ENCODE measurements around the gene GPHN. TPM values are rescaled to one million over a fixed set of nuclear protein-coding genes. Genes with fewer than 3 reads are reported as not detected.

GPHN gene
- total and polyA plus RNA-seq, 4 experiments from 2014 or later, result 9.0 to 18.8 (median 14.9) TPM

DNA sequence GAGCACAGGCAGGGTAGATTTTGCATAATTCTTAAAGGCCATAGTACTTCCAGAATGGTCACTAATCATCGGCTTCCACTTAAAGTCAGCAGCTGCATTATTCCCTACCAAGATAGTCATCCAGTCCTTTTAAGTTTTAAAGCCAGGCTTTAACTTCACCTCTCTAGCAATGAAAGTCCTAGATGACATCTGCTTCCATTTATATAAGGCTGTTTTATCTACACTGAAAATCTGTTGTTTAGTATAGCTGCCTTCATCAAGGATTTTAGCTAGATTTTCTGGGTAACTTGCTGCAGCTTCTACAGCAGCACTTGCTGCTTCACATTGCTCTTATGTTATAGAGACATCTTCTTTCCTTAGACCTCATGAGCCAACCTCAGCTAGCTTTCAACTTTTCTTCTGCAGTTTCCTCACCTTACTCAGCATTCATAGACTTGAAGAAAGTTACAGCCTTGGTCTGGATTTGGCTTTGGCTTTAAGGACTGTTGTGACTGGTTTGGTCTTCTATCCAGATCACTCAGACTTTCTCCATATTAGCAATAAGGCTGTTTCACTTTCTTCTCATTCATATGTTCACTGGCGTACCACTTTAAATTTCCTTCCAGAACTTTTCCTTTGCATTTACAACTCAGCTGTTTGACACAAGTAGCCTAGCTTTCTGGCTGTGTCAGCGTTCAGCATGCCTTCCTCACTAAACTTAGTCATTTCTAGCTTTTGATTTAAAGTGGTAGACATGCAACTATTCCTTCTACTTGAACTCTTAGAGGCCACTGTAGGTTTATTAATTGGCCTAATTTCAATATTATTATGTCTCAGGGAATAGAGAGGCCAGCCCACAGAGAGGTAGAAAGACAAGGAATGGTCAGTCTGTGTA, 471.4 kb downstream of the GPHN start:
- no peaks in the 10 kb centered on the region for H3K9me3 ChIP-seq (ENCODE audit: control insufficient read depth in 1 of 2, low read length in 2 of 2)
- H3K9me3 Mint-ChIP-seq, result no peaks in the 10 kb centered on the region

GRCh38 chr14:66982247-66982646, 474.3 kb downstream of the GPHN start:
- H3K9me3 Mint-ChIP-seq, result no peaks in the 10 kb centered on the region
- no peaks in the 10 kb centered on the region for H3K4me1 Mint-ChIP-seq
- H3K27ac ChIP-seq (ENCODE audit: low read depth, low read length), result no peak overlapping the region
- H3K36me3 ChIP-seq (ENCODE audit: insufficient read depth, low read length), result no peaks in the 10 kb centered on the region
- H3K27me3 Mint-ChIP-seq, result no peaks in the 10 kb centered on the region
- POLR2A ChIA-PET (ENCODE audit: partially characterized antibody), result no interaction called here
- H3K36me3 Mint-ChIP-seq, result peaks cover 9 to 22% of the 10 kb centered on the region in 2 donors
- no peak for DNase-seq
- intact Hi-C loops (cut with micrococcal nuclease), result no loop called here
- H3K4me3 ChIP-seq (ENCODE audit: low read length in 2 of 2), result no peak overlapping the region
- no peaks in the 10 kb centered on the region for H3K27me3 ChIP-seq (ENCODE audit: insufficient read depth, low read length)
- CTCF ChIA-PET (ENCODE audit: partially characterized antibody), result interaction anchor here (1.6 kb wide), 1 partner anchor 31 kb away, joined by 3 read pairs; no protein-coding TSS in a partner anchor
- H3K4me3 Mint-ChIP-seq, result no peak overlapping the region
- H3K9me3 ChIP-seq (ENCODE audit: control insufficient read depth in 1 of 2, low read length in 2 of 2), result no peaks in the 10 kb centered on the region
- no peak overlapping the region for H3K27ac Mint-ChIP-seq
- H3K4me1 ChIP-seq (ENCODE audit: insufficient read depth, low read length), result no peaks in the 10 kb centered on the region

More for the DNA sequence above, 471.4 kb downstream of the GPHN start:
- Mint-ChIP-seq H3K27ac (peak overlapping the region in 2 of 7 donors; percentile 0 to 32), H3K36me3 (peaks cover 3 to 4% of the 10 kb centered on the region in 2 donors), H3K27me3 (no peaks in the 10 kb centered on the region), H3K4me3 (no peak overlapping the region), H3K4me1 (no peaks in the 10 kb centered on the region)
- no peak overlapping the region for H3K4me3 ChIP-seq (ENCODE audit: low read length in 2 of 2)
- ChIA-PET POLR2A (ENCODE audit: partially characterized antibody) (no interaction called here), CTCF (ENCODE audit: partially characterized antibody) (interaction anchor here (0.6 kb wide), 1 partner anchor 81 kb away, joined by 3 read pairs; no protein-coding TSS in a partner anchor)
- DNase-seq, result no peak
- H3K27me3 ChIP-seq (ENCODE audit: insufficient read depth, low read length), result no peaks in the 10 kb centered on the region
- H3K4me1 ChIP-seq (ENCODE audit: insufficient read depth, low read length), result no peaks in the 10 kb centered on the region
- H3K36me3 ChIP-seq (ENCODE audit: insufficient read depth, low read length), result no peaks in the 10 kb centered on the region
- intact Hi-C loops (cut with micrococcal nuclease), result no loop called here
- H3K27ac ChIP-seq (ENCODE audit: low read depth, low read length), result no peak overlapping the region

DNA sequence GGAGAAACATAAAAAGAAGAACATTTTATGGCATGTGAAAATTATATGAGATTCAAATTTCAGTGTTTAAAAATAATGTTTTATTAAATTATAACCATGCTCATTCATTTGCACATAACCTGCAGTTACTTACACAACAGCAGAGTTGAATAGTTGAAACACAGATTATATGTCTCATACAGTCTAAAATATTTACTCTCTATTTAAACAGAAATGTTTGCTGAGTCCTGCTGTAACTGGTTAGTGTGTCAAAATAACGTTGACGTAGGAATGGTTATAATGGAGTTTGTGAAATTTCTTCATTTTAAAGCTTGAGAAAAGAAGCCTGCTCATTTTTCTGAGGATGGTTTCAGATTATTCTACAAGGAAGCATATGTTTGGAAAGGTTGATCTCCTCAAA, 484.8 kb downstream of the GPHN start:
- no peak overlapping the region for H3K27ac ChIP-seq (ENCODE audit: low read depth, low read length)
- no peaks in the 10 kb centered on the region for H3K9me3 ChIP-seq (ENCODE audit: control insufficient read depth in 1 of 2, low read length in 2 of 2)
- DNase-seq, result no peak
- Mint-ChIP-seq H3K27me3 (no peaks in the 10 kb centered on the region), H3K9me3 (no peaks in the 10 kb centered on the region), H3K4me1 (no peaks in the 10 kb centered on the region), H3K36me3 (peaks cover 9 to 35% of the 10 kb centered on the region in 2 donors), H3K27ac (no peak overlapping the region), H3K4me3 (no peak overlapping the region)
- ChIA-PET POLR2A (ENCODE audit: partially characterized antibody) (no interaction called here), CTCF (ENCODE audit: partially characterized antibody) (no interaction called here)
- no peaks in the 10 kb centered on the region for H3K27me3 ChIP-seq (ENCODE audit: insufficient read depth, low read length)
- H3K4me1 ChIP-seq (ENCODE audit: insufficient read depth, low read length), result no peaks in the 10 kb centered on the region
- no peaks in the 10 kb centered on the region for H3K36me3 ChIP-seq (ENCODE audit: insufficient read depth, low read length)
- no peak overlapping the region for H3K4me3 ChIP-seq (ENCODE audit: low read length in 2 of 2)
- intact Hi-C loops (cut with micrococcal nuclease), result no loop called here

DNA sequence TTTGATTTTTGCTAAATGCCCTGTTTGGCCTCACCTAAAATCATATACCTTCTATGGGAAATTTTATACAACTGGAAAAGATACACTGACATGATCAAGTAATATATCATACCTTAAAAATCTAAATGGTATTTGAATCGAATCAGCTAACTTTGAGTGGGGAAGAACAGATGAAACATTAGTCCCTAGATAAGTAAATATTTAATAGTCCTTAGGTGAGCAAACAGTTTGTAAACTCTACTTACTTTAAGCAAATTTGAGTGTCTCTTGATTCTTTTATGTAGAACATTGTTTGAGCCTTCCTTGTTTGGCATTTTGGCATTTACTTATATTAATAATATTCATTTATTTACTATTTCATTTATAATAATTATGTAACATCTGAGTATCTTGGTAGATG, 485.6 kb downstream of the GPHN start:
- intact Hi-C loops (cut with micrococcal nuclease), result no loop called here
- POLR2A ChIA-PET (ENCODE audit: partially characterized antibody), result no interaction called here
- CTCF ChIA-PET (ENCODE audit: partially characterized antibody), result no interaction called here
- H3K27me3 Mint-ChIP-seq, result no peaks in the 10 kb centered on the region
- H3K4me1 ChIP-seq (ENCODE audit: insufficient read depth, low read length), result no peaks in the 10 kb centered on the region
- no peak for DNase-seq
- H3K27ac Mint-ChIP-seq, result no peak overlapping the region
- H3K36me3 ChIP-seq (ENCODE audit: insufficient read depth, low read length), result no peaks in the 10 kb centered on the region
- peaks cover 5 to 31% of the 10 kb centered on the region in 2 donors for H3K36me3 Mint-ChIP-seq
- no peak overlapping the region for H3K4me3 ChIP-seq (ENCODE audit: low read length in 2 of 2)
- no peaks in the 10 kb centered on the region for H3K9me3 ChIP-seq (ENCODE audit: control insufficient read depth in 1 of 2, low read length in 2 of 2)
- no peak overlapping the region for H3K27ac ChIP-seq (ENCODE audit: low read depth, low read length)
- no peaks in the 10 kb centered on the region for H3K4me1 Mint-ChIP-seq
- no peaks in the 10 kb centered on the region for H3K27me3 ChIP-seq (ENCODE audit: insufficient read depth, low read length)
- no peak overlapping the region for H3K4me3 Mint-ChIP-seq
- H3K9me3 Mint-ChIP-seq, result no peaks in the 10 kb centered on the region

GRCh38 chr14:66998013-66998412, 490.1 kb downstream of the GPHN start:
- Mint-ChIP-seq H3K36me3 (peaks cover 2 to 16% of the 10 kb centered on the region in 2 donors), H3K27ac (no peak overlapping the region), H3K4me3 (no peak overlapping the region), H3K9me3 (no peaks in the 10 kb centered on the region), H3K4me1 (no peaks in the 10 kb centered on the region), H3K27me3 (no peaks in the 10 kb centered on the region)
- no peaks in the 10 kb centered on the region for H3K27me3 ChIP-seq (ENCODE audit: insufficient read depth, low read length)
- no peak overlapping the region for H3K27ac ChIP-seq (ENCODE audit: low read depth, low read length)
- H3K4me1 ChIP-seq (ENCODE audit: insufficient read depth, low read length), result no peaks in the 10 kb centered on the region
- ChIA-PET CTCF (ENCODE audit: partially characterized antibody) (no interaction called here), POLR2A (ENCODE audit: partially characterized antibody) (no interaction called here)
- no peak for DNase-seq
- no peaks in the 10 kb centered on the region for H3K36me3 ChIP-seq (ENCODE audit: insufficient read depth, low read length)
- H3K4me3 ChIP-seq (ENCODE audit: low read length in 2 of 2), result no peak overlapping the region
- intact Hi-C loops (cut with micrococcal nuclease), result no loop called here
- H3K9me3 ChIP-seq (ENCODE audit: control insufficient read depth in 1 of 2, low read length in 2 of 2), result no peaks in the 10 kb centered on the region

DNA sequence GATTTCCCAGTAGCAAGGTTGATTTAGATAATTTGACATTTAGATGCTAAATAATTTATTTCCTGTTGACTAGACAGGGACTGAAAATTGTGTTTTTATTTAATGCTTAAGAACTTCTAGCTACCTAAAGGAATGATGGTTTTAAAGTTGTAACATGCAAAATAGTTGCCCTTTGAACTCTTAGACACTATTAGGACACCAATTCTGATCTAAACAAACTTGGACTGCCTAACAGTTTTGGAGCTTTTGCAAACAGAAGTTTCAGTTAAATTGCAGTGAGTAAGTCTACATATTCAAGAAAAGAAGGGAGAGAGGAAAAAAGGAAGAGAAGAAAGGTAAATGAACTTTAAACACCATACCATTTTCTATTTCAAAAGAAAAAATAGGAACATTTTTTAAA, 492.0 kb downstream of the GPHN start:
- ChIA-PET POLR2A (ENCODE audit: partially characterized antibody) (no interaction called here), CTCF (ENCODE audit: partially characterized antibody) (no interaction called here)
- Histone ChIP-seq H3K4me1 (ENCODE audit: insufficient read depth, low read length) (no peaks in the 10 kb centered on the region), H3K27me3 (ENCODE audit: insufficient read depth, low read length) (no peaks in the 10 kb centered on the region), H3K36me3 (ENCODE audit: insufficient read depth, low read length) (no peaks in the 10 kb centered on the region), H3K9me3 (ENCODE audit: control insufficient read depth in 1 of 2, low read length in 2 of 2) (no peaks in the 10 kb centered on the region), H3K27ac (ENCODE audit: low read depth, low read length) (no peak overlapping the region), H3K4me3 (ENCODE audit: low read length in 2 of 2) (no peak overlapping the region)
- intact Hi-C loops (cut with micrococcal nuclease), result no loop called here
- H3K4me3 Mint-ChIP-seq, result no peak overlapping the region
- H3K27me3 Mint-ChIP-seq, result no peaks in the 10 kb centered on the region
- H3K36me3 Mint-ChIP-seq, result peaks cover 0 to 25% of the 10 kb centered on the region in 2 donors
- no peaks in the 10 kb centered on the region for H3K9me3 Mint-ChIP-seq
- no peaks in the 10 kb centered on the region for H3K4me1 Mint-ChIP-seq
- H3K27ac Mint-ChIP-seq, result no peak overlapping the region
- no peak for DNase-seq

DNA sequence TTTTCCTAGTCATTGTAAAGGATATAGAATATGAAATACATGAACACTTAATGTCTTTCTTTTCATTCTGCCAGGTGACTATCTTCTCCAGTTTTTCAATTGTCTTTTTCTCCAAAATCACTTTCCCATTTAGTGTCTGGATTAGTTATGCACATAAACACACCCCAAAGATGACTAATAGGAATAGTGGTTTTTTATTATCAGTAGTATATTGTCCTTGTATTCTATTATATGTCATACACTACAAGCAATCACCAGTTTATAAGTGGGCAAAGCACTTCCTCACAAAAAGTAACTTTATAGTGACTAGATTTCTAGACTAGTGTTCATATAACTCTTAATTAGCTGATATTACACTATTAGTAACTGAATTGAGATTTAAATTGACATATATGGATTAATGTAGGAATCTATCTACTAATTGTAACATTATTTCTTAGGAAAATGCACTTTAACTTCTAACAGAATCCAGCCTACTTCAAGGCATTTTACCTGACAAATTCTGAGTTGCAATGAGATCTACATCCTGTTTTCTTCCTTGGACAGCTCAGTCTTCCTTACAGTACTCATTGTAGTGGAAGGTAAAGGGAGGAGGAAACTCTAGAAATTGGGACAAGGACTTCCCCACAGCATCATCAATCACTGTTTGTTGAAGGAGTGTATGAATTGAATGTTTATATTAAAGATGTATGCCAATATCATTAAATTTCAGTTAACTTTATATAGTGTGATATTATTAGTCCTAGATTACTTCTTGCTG, 495.2 kb downstream of the GPHN start:
- CTCF ChIA-PET (ENCODE audit: partially characterized antibody), result no interaction called here
- Histone ChIP-seq H3K36me3 (ENCODE audit: insufficient read depth, low read length) (no peaks in the 10 kb centered on the region), H3K9me3 (ENCODE audit: control insufficient read depth in 1 of 2, low read length in 2 of 2) (no peaks in the 10 kb centered on the region), H3K4me3 (ENCODE audit: low read length in 2 of 2) (no peak overlapping the region), H3K4me1 (ENCODE audit: insufficient read depth, low read length) (no peaks in the 10 kb centered on the region), H3K27me3 (ENCODE audit: insufficient read depth, low read length) (no peaks in the 10 kb centered on the region), H3K27ac (ENCODE audit: low read depth, low read length) (no peak overlapping the region)
- H3K4me1 Mint-ChIP-seq, result no peaks in the 10 kb centered on the region
- intact Hi-C loops (cut with micrococcal nuclease), result no loop called here
- H3K27me3 Mint-ChIP-seq, result no peaks in the 10 kb centered on the region
- no peaks in the 10 kb centered on the region for H3K9me3 Mint-ChIP-seq
- no peak for DNase-seq
- H3K4me3 Mint-ChIP-seq, result no peak overlapping the region
- no peak overlapping the region for H3K27ac Mint-ChIP-seq
- POLR2A ChIA-PET (ENCODE audit: partially characterized antibody), result no interaction called here
- peaks cover 1 to 22% of the 10 kb centered on the region in 2 donors for H3K36me3 Mint-ChIP-seq

Data from CD4-positive, alpha-beta memory T cell (primary cell).